Osteocyte (in vitro differentiated cells): ENCODE results near the gene TMEM109. TPM values are rescaled to one million over a fixed set of nuclear protein-coding genes. Genes with fewer than 3 reads are reported as not detected.

Source experiments
- DNase-seq: peaks from one replicate; pipeline ENCODE4 v3.0.0; 2021; ENCODE audit warnings: mixed read lengths; ENCODE audit not compliant: unreplicated experiment; ENCODE audit errors: extremely low spot score
- H3K27ac Mint-ChIP-seq: one replicate; pipeline ENCODE4 v1.8.0; 2021; ENCODE audit warnings: mild to moderate bottlenecking, mixed read lengths; ENCODE audit not compliant: unreplicated experiment
- H3K27me3 Mint-ChIP-seq: one replicate; pipeline ENCODE4 v1.8.0; 2021; ENCODE audit warnings: mixed read lengths; ENCODE audit not compliant: unreplicated experiment
- H3K36me3 Mint-ChIP-seq: one replicate; pipeline ENCODE4 v1.8.0; 2021; ENCODE audit warnings: mixed read lengths; ENCODE audit not compliant: unreplicated experiment
- H3K4me1 Mint-ChIP-seq: one replicate; pipeline ENCODE4 v1.8.0; 2021; ENCODE audit warnings: mixed read lengths; ENCODE audit not compliant: unreplicated experiment
- H3K4me3 Mint-ChIP-seq: one replicate; pipeline ENCODE4 v1.8.0; 2021; ENCODE audit warnings: mild to moderate bottlenecking, moderate library complexity, mixed read lengths; ENCODE audit not compliant: unreplicated experiment
- H3K9me3 Mint-ChIP-seq: one replicate; pipeline ENCODE4 v1.8.0; 2021; ENCODE audit warnings: mixed read lengths; ENCODE audit not compliant: unreplicated experiment
- total RNA-seq: library from RNA; stranded (reverse); gene quantifications from 2 replicates; pipeline ENCODE4 v1.2.1, GENCODE V29; 2021
- TF ChIP-seq, protein P1 (sequence below): fragments of 200-600 bp; sonication (generic); IDR thresholded peaks from 2 replicates; pipeline ENCODE4 v1.5.0; 2021; ENCODE audit warnings: antibody characterized with exemption, mild to moderate bottlenecking, moderate library complexity

The TMEM109 gene
- total RNA-seq, 1 donor from 2014 or later = 152 TPM

DNA sequence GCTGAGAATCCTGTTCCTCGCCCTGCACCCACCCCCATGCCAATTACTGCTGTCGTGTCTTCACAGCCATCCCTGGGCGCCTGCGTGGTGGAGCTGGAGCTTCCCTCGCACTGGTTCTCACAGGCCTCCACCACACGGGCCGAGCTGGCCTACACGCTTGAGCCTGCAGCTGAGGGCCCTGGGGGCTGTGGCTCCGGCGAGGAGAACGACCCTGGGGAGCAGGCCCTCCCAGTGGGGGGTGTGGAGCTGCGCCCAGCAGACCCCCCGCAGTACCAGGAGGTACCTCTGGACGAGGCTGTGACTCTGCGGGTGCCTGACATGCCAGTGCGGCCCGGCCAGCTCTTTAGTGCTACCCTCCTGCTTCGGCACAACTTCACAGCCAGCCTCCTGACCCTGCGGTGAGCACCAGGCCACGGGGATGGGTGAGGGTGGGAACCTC is 14.6 kb downstream of the TMEM109 start:
- Mint-ChIP-seq H3K9me3 (no peaks in the 10 kb centered on the region), H3K4me1 (peaks cover 22% of the 10 kb centered on the region), H3K36me3 (peaks cover 11% of the 10 kb centered on the region), H3K4me3 (no peak overlapping the region), H3K27ac (no peak overlapping the region), H3K27me3 (no peaks in the 10 kb centered on the region)
- TF ChIP-seq, protein P1, sequence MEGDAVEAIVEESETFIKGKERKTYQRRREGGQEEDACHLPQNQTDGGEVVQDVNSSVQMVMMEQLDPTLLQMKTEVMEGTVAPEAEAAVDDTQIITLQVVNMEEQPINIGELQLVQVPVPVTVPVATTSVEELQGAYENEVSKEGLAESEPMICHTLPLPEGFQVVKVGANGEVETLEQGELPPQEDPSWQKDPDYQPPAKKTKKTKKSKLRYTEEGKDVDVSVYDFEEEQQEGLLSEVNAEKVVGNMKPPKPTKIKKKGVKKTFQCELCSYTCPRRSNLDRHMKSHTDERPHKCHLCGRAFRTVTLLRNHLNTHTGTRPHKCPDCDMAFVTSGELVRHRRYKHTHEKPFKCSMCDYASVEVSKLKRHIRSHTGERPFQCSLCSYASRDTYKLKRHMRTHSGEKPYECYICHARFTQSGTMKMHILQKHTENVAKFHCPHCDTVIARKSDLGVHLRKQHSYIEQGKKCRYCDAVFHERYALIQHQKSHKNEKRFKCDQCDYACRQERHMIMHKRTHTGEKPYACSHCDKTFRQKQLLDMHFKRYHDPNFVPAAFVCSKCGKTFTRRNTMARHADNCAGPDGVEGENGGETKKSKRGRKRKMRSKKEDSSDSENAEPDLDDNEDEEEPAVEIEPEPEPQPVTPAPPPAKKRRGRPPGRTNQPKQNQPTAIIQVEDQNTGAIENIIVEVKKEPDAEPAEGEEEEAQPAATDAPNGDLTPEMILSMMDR = no peak
- DNase-seq = no peak

DNA sequence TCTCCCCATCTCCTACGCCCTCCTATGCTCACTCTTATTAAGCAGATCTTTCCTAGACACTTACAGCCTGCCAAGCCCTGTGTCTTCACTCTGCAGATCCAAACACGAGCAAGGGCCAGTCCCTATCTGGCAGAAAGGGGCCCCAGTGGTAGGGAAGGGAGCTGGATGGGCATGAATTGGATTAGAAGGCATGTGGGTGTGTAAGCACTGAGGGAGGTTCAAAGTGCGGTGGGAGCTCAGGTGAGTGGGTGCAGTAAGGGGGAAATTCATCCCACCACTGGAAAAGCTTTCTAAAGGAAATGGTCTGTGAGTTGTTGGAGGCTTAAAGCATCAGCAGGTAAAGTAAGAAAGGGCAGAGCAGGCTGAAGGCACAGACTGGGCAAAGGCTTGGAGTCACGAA is 15.8 kb downstream of the TMEM109 start:
- no peak overlapping the region for H3K4me3 Mint-ChIP-seq
- H3K27ac Mint-ChIP-seq = no peak overlapping the region
- H3K27me3 Mint-ChIP-seq = no peaks in the 10 kb centered on the region
- peaks cover 19% of the 10 kb centered on the region for H3K4me1 Mint-ChIP-seq
- H3K36me3 Mint-ChIP-seq = peaks cover 15% of the 10 kb centered on the region
- no peaks in the 10 kb centered on the region for H3K9me3 Mint-ChIP-seq
- no peak for DNase-seq
- TF ChIP-seq, protein P1 = no peak

DNA sequence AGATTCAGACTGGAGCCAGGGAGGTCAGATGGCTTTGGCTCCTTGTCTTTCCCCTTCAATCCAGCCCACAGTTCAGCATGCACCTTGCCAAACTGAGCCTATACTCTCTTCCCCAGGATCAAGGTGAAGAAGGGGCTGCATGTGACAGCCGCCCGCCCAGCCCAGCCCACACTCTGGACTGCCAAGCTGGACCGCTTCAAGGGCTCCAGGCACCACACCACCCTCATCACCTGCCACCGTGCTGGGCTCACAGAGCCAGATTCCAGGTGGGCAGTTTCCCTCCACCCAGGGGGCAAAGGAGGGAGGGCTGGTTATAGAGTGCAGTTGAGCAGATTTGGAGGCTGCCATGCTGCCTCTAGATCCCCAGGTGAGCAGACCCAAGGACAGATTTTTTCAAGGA is 16.4 kb downstream of the TMEM109 start:
- TF ChIP-seq, protein P1 = no peak
- DNase-seq = no peak
- Mint-ChIP-seq H3K36me3 (peaks cover 15% of the 10 kb centered on the region), H3K27me3 (no peaks in the 10 kb centered on the region), H3K27ac (no peak overlapping the region), H3K4me1 (peaks cover 14% of the 10 kb centered on the region), H3K4me3 (no peak overlapping the region), H3K9me3 (no peaks in the 10 kb centered on the region)

DNA sequence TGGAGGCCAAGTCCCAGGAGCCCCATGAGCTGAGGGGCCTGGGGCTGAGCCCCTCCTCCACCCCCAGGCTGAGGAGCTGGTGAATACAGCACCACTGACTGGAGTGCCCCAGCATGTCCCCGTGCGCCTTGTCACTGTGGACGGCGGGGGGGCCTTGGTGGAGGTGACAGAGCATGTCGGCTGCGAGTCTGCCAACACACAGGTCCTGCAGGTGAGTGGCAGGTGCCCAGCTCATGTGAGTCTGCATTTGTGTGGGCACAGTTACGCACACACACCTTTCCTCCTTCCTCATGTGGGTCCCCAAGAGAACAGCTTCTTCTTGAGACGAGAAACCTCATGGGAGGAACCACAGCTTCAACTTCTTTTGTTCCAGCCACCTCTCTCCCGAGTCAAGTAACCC is 18.0 kb downstream of the TMEM109 start:
- Mint-ChIP-seq H3K27ac (no peak overlapping the region), H3K9me3 (no peaks in the 10 kb centered on the region), H3K4me3 (no peak overlapping the region), H3K27me3 (no peaks in the 10 kb centered on the region), H3K4me1 (peaks cover 8% of the 10 kb centered on the region), H3K36me3 (peaks cover 18% of the 10 kb centered on the region)
- no peak for DNase-seq
- TF ChIP-seq, protein P1 = no peak

DNA sequence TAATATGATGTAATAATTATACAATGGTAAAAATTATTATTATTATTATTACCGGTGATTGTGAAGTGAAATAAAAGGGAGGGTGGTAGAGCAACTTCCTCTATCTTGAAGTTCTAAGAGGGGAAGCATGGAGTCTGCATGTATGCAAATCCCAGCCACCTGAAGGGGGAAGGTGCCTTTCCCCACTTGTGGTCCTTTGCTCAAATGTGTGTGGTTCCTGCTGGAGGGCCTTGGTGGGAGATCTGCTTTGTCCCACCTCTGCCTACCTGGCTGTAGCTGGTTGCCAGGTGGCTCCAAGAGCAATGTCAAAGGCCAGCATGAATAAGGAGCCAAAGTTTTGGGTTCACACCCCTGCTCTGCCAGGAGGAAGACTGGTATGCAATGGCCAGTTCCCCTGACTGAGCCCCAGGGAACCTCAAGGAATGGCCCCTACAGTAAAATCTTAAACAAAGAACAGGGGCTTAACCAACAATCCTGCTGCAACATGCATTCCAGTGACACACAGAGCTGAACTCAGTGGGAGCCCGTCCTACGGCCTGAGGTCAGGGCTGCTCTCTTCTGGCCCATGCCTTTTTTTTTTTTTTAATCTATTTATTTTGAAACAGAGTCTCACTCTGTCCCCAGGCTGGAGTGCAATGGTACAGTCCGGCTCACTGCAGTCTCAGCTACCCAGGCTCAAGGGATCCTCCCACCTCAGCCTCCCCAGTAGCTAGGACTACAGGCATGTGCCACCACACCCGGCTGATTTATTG is 18.8 kb downstream of the TMEM109 start:
- TF ChIP-seq, protein P1 = no peak
- Mint-ChIP-seq H3K9me3 (no peaks in the 10 kb centered on the region), H3K4me3 (no peak overlapping the region)

More for the DNA sequence above, 18.8 kb downstream of the TMEM109 start:
- no peak for DNase-seq
- no peaks in the 10 kb centered on the region for H3K27me3 Mint-ChIP-seq
- H3K36me3 Mint-ChIP-seq = peaks cover 18% of the 10 kb centered on the region
- peaks cover 8% of the 10 kb centered on the region for H3K4me1 Mint-ChIP-seq
- H3K27ac Mint-ChIP-seq = no peak overlapping the region
